Measurements from ENCODE around the gene RAET1G.
A peak's percentile ranks its signal among the peaks of the same experiment; 100 is the strongest.
"Not testable (repeated sequence)": the region's sequence is repeated elsewhere in the genome, so short reads cannot be mapped to it uniquely, and the experiment has no call there.

The RAET1G gene

GRCh38 chr6:149922642-149923326 is at the start of gene RAET1G:
RAET1G (minus strand) TSS chr6:149923121; CDS start chr6:149923010, 111 bp downstream.
- DNase-seq: peak; percentile 82

GRCh38 chr6:149969635-149970034 is 46.7 kb upstream of the RAET1G start:
- no peak for DNase-seq

- DNase-seq: not testable (repeated sequence)
Measured at GRCh38 chr6:149968909-149969308, 46.0 kb upstream of the RAET1G start.

GRCh38 chr6:149967999-149968398 is 45.1 kb upstream of the RAET1G start:
- DNase-seq: not testable (repeated sequence)

- DNase-seq: no peak
Measured at GRCh38 chr6:149967591-149967990, 44.7 kb upstream of the RAET1G start.

- not testable (repeated sequence) for DNase-seq
Measured at GRCh38 chr6:149966319-149966718, 43.4 kb upstream of the RAET1G start.

- DNase-seq: no peak
Measured at GRCh38 chr6:149965194-149966020, 42.5 kb upstream of the RAET1G start.

- peak; percentile 46 for DNase-seq
Measured at GRCh38 chr6:149964308-149965193, 41.6 kb upstream of the RAET1G start.

GRCh38 chr6:149963462-149964307 is 40.8 kb upstream of the RAET1G start, which contains the start of gene ULBP1:
ULBP1 (plus strand) TSS chr6:149963943; CDS start chr6:149964050, 107 bp downstream.
- DNase-seq: peak; percentile 92

GRCh38 chr6:149963212-149963461 is 40.2 kb upstream of the RAET1G start:
- DNase-seq: peak; percentile 78

- no peak for DNase-seq
Measured at GRCh38 chr6:149962461-149963211, 39.7 kb upstream of the RAET1G start.

- DNase-seq: peak; percentile 47
Measured at GRCh38 chr6:149961728-149962425, 39.0 kb upstream of the RAET1G start.

GRCh38 chr6:149960488-149960887 is 37.6 kb upstream of the RAET1G start:
- no peak for DNase-seq

GRCh38 chr6:149959806-149960205 is 36.9 kb upstream of the RAET1G start:
- not testable (repeated sequence) for DNase-seq

GRCh38 chr6:149958124-149958523 is 35.2 kb upstream of the RAET1G start:
- not testable (repeated sequence) for DNase-seq

GRCh38 chr6:149955654-149956317 is 32.9 kb upstream of the RAET1G start:
- not testable (repeated sequence) for DNase-seq

- DNase-seq: not testable (repeated sequence)
Measured at GRCh38 chr6:149954984-149955653, 32.2 kb upstream of the RAET1G start.

- peak; percentile 36 for DNase-seq
Measured at GRCh38 chr6:149954328-149954983, 31.5 kb upstream of the RAET1G start.

GRCh38 chr6:149953934-149954327 is 31.0 kb upstream of the RAET1G start:
- not testable (repeated sequence) for DNase-seq

All from DMS53 (cell line).